ENCODE results near the gene KAT6B. TPM values are rescaled to one million over a fixed set of nuclear protein-coding genes. Genes with fewer than 3 reads are reported as not detected.

KAT6B gene
- total RNA-seq, 1 experiment from 2014 or later: 14.9 TPM

DNA sequence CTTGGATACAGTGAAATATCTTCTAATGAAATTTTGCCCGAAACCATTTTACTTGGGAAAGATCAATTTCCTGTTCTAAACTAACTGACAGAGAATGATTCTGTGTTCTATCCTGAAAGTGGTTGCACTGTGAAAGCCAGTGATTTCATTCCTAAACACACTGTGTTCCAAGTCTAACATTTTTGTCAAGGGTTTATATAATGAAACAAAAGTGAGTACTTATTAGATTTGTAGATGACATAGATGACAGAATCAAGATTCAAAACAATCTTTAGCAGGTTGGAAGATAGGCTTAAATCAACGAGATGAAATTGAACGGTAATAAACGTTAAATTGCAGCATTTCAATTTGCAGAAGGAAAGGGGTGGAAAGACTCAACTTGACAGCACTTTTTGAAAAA, 13.3 kb downstream of the KAT6B start:
- H3K36me3 Mint-ChIP-seq (ENCODE audit: insufficient read depth, unreplicated experiment): peaks cover under 1% of the 10 kb centered on the region
- DNase-seq: no peak
- intact Hi-C loops (cut with micrococcal nuclease; ENCODE audit: unreplicated experiment): no loop called here
- ChIA-PET CTCF (no interaction called here), POLR2A (no interaction called here)
- H3K4me3 Mint-ChIP-seq (ENCODE audit: unreplicated experiment): no peak overlapping the region
- no peaks in the 10 kb centered on the region for H3K4me1 Mint-ChIP-seq (ENCODE audit: low read depth, unreplicated experiment)
- BruUV-seq (replicated peaks): no TSS peak
- H3K4me3 ChIP-seq (ENCODE audit: low read depth, low read length): no peak overlapping the region
- no peaks in the 10 kb centered on the region for H3K9me3 ChIP-seq
- TF ChIP-seq, protein P1, sequence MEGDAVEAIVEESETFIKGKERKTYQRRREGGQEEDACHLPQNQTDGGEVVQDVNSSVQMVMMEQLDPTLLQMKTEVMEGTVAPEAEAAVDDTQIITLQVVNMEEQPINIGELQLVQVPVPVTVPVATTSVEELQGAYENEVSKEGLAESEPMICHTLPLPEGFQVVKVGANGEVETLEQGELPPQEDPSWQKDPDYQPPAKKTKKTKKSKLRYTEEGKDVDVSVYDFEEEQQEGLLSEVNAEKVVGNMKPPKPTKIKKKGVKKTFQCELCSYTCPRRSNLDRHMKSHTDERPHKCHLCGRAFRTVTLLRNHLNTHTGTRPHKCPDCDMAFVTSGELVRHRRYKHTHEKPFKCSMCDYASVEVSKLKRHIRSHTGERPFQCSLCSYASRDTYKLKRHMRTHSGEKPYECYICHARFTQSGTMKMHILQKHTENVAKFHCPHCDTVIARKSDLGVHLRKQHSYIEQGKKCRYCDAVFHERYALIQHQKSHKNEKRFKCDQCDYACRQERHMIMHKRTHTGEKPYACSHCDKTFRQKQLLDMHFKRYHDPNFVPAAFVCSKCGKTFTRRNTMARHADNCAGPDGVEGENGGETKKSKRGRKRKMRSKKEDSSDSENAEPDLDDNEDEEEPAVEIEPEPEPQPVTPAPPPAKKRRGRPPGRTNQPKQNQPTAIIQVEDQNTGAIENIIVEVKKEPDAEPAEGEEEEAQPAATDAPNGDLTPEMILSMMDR (IDR thresholded peaks at IDR 0.05; ENCODE audit: insufficient read depth in 1 of 2, low read depth in 1 of 2, low read length in 1 of 2, severe bottlenecking in 1 of 2, unreplicated experiment in 1 of 2): no peak
- no peak overlapping the region for H3K27ac Mint-ChIP-seq (ENCODE audit: unreplicated experiment)
- no peaks in the 10 kb centered on the region for H3K9me3 Mint-ChIP-seq (ENCODE audit: unreplicated experiment)
- H3K27me3 ChIP-seq (replicated peaks; ENCODE audit: control insufficient read depth, insufficient read depth, low read length): no peaks in the 10 kb centered on the region
- no peaks in the 10 kb centered on the region; the same call in 1 of the 2 replicates for H3K36me3 ChIP-seq (ENCODE audit: control insufficient read depth, insufficient read depth, low read length)
- no peaks in the 10 kb centered on the region for H3K27me3 Mint-ChIP-seq (ENCODE audit: insufficient read depth, unreplicated experiment)
- H3K4me1 ChIP-seq: no peaks in the 10 kb centered on the region

DNA sequence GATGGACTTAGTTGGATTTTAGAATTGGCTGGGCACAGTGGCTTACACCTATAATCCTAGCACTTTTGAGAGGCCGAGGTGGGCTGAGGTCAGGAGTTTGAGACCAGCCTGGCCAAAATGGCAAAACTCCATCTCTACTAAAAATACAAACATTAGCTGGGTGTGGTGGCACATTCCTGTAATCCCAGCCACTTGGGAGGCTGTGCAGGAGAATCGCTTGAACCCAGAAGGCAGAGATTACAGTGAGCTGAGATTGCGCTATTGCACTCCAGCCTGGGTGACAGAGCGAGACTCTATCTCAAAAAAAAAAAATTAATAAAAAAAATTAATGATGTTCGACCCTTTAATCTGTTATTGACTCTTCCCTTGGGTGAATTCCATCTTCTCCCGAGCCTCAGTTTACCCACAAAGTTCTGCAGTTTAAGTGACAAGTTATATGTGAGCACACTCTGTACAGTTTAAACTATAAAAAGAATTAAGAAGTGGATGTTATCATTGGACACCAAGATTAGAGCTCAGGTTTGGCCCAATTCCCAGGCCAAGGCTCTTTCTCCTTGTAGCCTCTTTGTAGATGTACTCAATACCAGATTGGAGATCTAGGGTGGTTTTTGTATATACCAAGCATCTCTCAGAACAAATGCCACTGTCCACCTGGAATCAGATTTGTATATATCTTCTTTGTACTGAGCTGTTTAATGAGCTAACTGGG, 15.0 kb downstream of the KAT6B start:
- Mint-ChIP-seq H3K27ac (ENCODE audit: unreplicated experiment) (no peak overlapping the region), H3K27me3 (ENCODE audit: insufficient read depth, unreplicated experiment) (no peaks in the 10 kb centered on the region), H3K9me3 (ENCODE audit: unreplicated experiment) (no peaks in the 10 kb centered on the region), H3K4me1 (ENCODE audit: low read depth, unreplicated experiment) (no peaks in the 10 kb centered on the region), H3K4me3 (ENCODE audit: unreplicated experiment) (no peak overlapping the region), H3K36me3 (ENCODE audit: insufficient read depth, unreplicated experiment) (peaks cover 6% of the 10 kb centered on the region)
- POLR2A ChIA-PET: no interaction called here
- Histone ChIP-seq H3K36me3 (ENCODE audit: control insufficient read depth, insufficient read depth, low read length) (no peaks in the 10 kb centered on the region; the same call in 1 of the 2 replicates), H3K4me1 (no peaks in the 10 kb centered on the region), H3K27me3 (replicated peaks; ENCODE audit: control insufficient read depth, insufficient read depth, low read length) (no peaks in the 10 kb centered on the region), H3K4me3 (ENCODE audit: low read depth, low read length) (no peak overlapping the region), H3K9me3 (no peaks in the 10 kb centered on the region)
- intact Hi-C loops (cut with micrococcal nuclease; ENCODE audit: unreplicated experiment): no loop called here
- DNase-seq: no peak
- no TSS peak for BruUV-seq (replicated peaks)
- CTCF ChIA-PET: no interaction called here
- TF ChIP-seq, protein P1 (IDR thresholded peaks at IDR 0.05; ENCODE audit: insufficient read depth in 1 of 2, low read depth in 1 of 2, low read length in 1 of 2, severe bottlenecking in 1 of 2, unreplicated experiment in 1 of 2): no peak

DNA sequence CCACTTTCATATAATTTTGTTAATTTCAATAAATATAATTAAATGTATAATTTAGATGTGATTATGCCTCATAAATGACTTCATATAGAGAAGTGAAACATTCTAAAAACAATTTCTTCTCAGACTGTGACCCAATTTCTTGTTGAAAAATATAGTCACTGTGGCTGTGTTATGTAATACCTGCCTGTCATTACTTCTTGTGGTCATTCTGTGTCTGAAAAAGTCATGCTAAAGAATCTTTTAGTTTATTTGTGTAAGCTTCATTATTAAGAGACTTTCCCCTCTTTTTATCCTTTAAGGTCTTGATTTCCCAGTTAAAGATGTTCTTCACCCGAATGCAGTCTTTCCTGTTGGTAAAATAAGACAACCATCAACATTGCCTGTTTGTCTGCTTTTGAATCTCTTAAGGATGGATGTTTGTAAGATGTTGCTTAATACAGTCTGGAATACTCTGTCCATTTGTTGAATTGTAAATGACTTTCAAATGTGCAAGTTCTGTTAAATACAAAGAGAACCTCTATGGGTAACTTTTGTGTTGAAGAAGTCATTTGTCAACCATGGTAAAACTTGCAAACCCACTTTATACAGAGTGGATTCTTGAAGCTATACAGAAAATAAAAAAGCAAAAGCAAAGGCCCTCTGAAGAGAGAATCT, 16.0 kb downstream of the KAT6B start:
- POLR2A ChIA-PET: no interaction called here
- Histone ChIP-seq H3K9me3 (no peaks in the 10 kb centered on the region), H3K27me3 (replicated peaks; ENCODE audit: control insufficient read depth, insufficient read depth, low read length) (no peaks in the 10 kb centered on the region), H3K4me1 (no peaks in the 10 kb centered on the region), H3K4me3 (ENCODE audit: low read depth, low read length) (no peak overlapping the region), H3K36me3 (ENCODE audit: control insufficient read depth, insufficient read depth, low read length) (no peaks in the 10 kb centered on the region; the same call in 1 of the 2 replicates)
- H3K27me3 Mint-ChIP-seq (ENCODE audit: insufficient read depth, unreplicated experiment): no peaks in the 10 kb centered on the region
- CTCF ChIA-PET: no interaction called here
- TF ChIP-seq, protein P1 (IDR thresholded peaks at IDR 0.05; ENCODE audit: insufficient read depth in 1 of 2, low read depth in 1 of 2, low read length in 1 of 2, severe bottlenecking in 1 of 2, unreplicated experiment in 1 of 2): no peak
- DNase-seq: no peak
- no peaks in the 10 kb centered on the region for H3K9me3 Mint-ChIP-seq (ENCODE audit: unreplicated experiment)
- no TSS peak for BruUV-seq (replicated peaks)
- H3K4me1 Mint-ChIP-seq (ENCODE audit: low read depth, unreplicated experiment): no peaks in the 10 kb centered on the region
- H3K27ac Mint-ChIP-seq (ENCODE audit: unreplicated experiment): no peak overlapping the region
- no peak overlapping the region for H3K4me3 Mint-ChIP-seq (ENCODE audit: unreplicated experiment)
- peaks cover 6% of the 10 kb centered on the region for H3K36me3 Mint-ChIP-seq (ENCODE audit: insufficient read depth, unreplicated experiment)
- intact Hi-C loops (cut with micrococcal nuclease; ENCODE audit: unreplicated experiment): no loop called here
